NCI-H460 (cell line): Measurements from ENCODE around the gene MAGEB2. TPM values are rescaled to one million over a fixed set of nuclear protein-coding genes. Genes with fewer than 3 reads are reported as not detected.
"Not testable (repeated sequence)": the region's sequence is repeated elsewhere in the genome, so short reads cannot be mapped to it uniquely, and the experiment has no call there.

ENCODE experiments used
- DNase-seq: peaks from one replicate; pipeline ENCODE4 v3.0.0-alpha.2; 2016; ENCODE audit warnings: low read depth; ENCODE audit errors: extremely low read depth
- polyA plus RNA-seq: library from polyadenylated mRNA; depleted of rRNA; stranded (reverse); fragments of >200 nt; gene quantifications from 2 replicates; pipeline ENCODE4 v1.2.3, GENCODE V29; 2014; cell fraction: nucleus; rRNA removed
- total RNA-seq: library from RNA; depleted of rRNA; stranded (reverse); fragments of >200 nt; shearing (Covaris generic); gene quantifications from 2 replicates; pipeline ENCODE4 v1.2.3, GENCODE V29; 2014; rRNA removed

MAGEB2 gene
- 60.3 and 66.4 TPM in 2 replicates for total RNA-seq
- 48.9 and 55.8 TPM in 2 replicates for polyA plus RNA-seq

GRCh38 chrX:30215357-30215843 lies at the start of gene MAGEB2:
TSS of gene MAGEB2 (plus strand) at chrX:30215563. CDS start at chrX:30218581, 3,018 bp downstream.
- DNase-seq = peak; percentile 76

GRCh38 chrX:30170900-30171299 lies 44.5 kb upstream of the MAGEB2 start:
- no peak for DNase-seq

GRCh38 chrX:30181353-30181752 lies 34.0 kb upstream of the MAGEB2 start:
- no peak for DNase-seq

GRCh38 chrX:30183554-30183953 lies 31.8 kb upstream of the MAGEB2 start:
- no peak for DNase-seq

- DNase-seq = no peak
These were observed 24.9 kb upstream of the MAGEB2 start for GRCh38 chrX:30190426-30190825.

GRCh38 chrX:30193910-30194309 lies 21.5 kb upstream of the MAGEB2 start:
- DNase-seq = not testable (repeated sequence)

GRCh38 chrX:30196322-30196721 lies 19.0 kb upstream of the MAGEB2 start:
- no peak for DNase-seq

GRCh38 chrX:30212172-30212571 lies 3.2 kb upstream of the MAGEB2 start:
- no peak for DNase-seq

- DNase-seq = no peak
These were observed 2.1 kb downstream of the MAGEB2 start for GRCh38 chrX:30217465-30217864.

- DNase-seq = no peak
These were observed 4.0 kb downstream of the MAGEB2 start for GRCh38 chrX:30219372-30219771.

GRCh38 chrX:30220661-30221060 lies 5.3 kb downstream of the MAGEB2 start:
- no peak for DNase-seq

GRCh38 chrX:30224536-30224935 lies 9.2 kb downstream of the MAGEB2 start:
- DNase-seq = no peak

- DNase-seq = no peak
These were observed 13.2 kb downstream of the MAGEB2 start for GRCh38 chrX:30228526-30228925.

- DNase-seq = no peak
These were observed 15.0 kb downstream of the MAGEB2 start, which contains the start of gene MAGEB3 for GRCh38 chrX:30230395-30230794. TSS of gene MAGEB3 (plus strand) at chrX:30230657. CDS start at chrX:30235925, 5,268 bp downstream.

GRCh38 chrX:30241724-30242415 lies 26.5 kb downstream of the MAGEB2 start, which contains the start of gene MAGEB4:
TSS of gene MAGEB4 (plus strand) at chrX:30242000. CDS start at chrX:30242136, 136 bp downstream.
- no peak for DNase-seq

- no peak for DNase-seq
These were observed 31.6 kb downstream of the MAGEB2 start, which contains the start of gene MAGEB1 for GRCh38 chrX:30246769-30247489. TSS of gene MAGEB1 (plus strand) at chrX:30247146. CDS start at chrX:30250494, 3,348 bp downstream.

- DNase-seq = no peak
These were observed 33.5 kb downstream of the MAGEB2 start for GRCh38 chrX:30248854-30249253.

GRCh38 chrX:30253257-30253656 lies 37.9 kb downstream of the MAGEB2 start:
- DNase-seq = no peak

- DNase-seq = no peak
These were observed 44.6 kb downstream of the MAGEB2 start for GRCh38 chrX:30259927-30260326.

- no peak for DNase-seq
These were observed 45.6 kb downstream of the MAGEB2 start for GRCh38 chrX:30261012-30261411.

- no peak for DNase-seq
These were observed 47.4 kb downstream of the MAGEB2 start for GRCh38 chrX:30262763-30263162.
